Activated CD4-positive, alpha-beta memory T cell treated with anti-CD3 and anti-CD28 coated beads, Interleukin-2, amount 10 ng/mL, durations not matched to agents 7 days and 5 days (primary cell): ENCODE data around the gene PLCL2. TPM values are rescaled to one million over a fixed set of nuclear protein-coding genes. Genes with fewer than 3 reads are reported as not detected.
"Not testable (repeated sequence)": the region's sequence is repeated elsewhere in the genome, so short reads cannot be mapped to it uniquely, and the experiment has no call there.

Experiments
- CTCF ChIA-PET: fragments of 350-600 bp; sonication (Branson Sonifier 250); formaldehyde crosslinking; loops from one replicate; lab custom pipeline; 2021; ENCODE audit warnings: antibody characterized with exemption, inconsistent platforms; lab: Charles Lee
- POLR2A ChIA-PET: fragments of 350-600 bp; sonication (Branson Sonifier 250); formaldehyde crosslinking; loops from one replicate; lab custom pipeline; 2021; ENCODE audit warnings: antibody characterized with exemption; lab: Charles Lee
- DNase-seq: peaks from one replicate; pipeline ENCODE4 v3.0.0-alpha.2; 2020
- H3K27ac Mint-ChIP-seq: one replicate; pipeline ENCODE4 v1.8.0; 2021; ENCODE audit warnings: mild to moderate bottlenecking, mixed read lengths
- H3K27me3 Mint-ChIP-seq: one replicate; pipeline ENCODE4 v1.8.0; 2021; ENCODE audit warnings: mixed read lengths
- H3K36me3 Mint-ChIP-seq: one replicate; pipeline ENCODE4 v1.8.0; 2021; ENCODE audit warnings: low read depth, mixed read lengths
- H3K4me1 Mint-ChIP-seq: one replicate; pipeline ENCODE4 v1.8.0; 2021; ENCODE audit warnings: mixed read lengths
- H3K4me3 Mint-ChIP-seq: one replicate; pipeline ENCODE4 v1.8.0; 2021; ENCODE audit warnings: mild to moderate bottlenecking, mixed read lengths
- H3K9me3 Mint-ChIP-seq: one replicate; pipeline ENCODE4 v1.8.0; 2021; ENCODE audit warnings: mixed read lengths
- total RNA-seq, 2 experiments: library from RNA; stranded (reverse); gene quantifications; one replicate each; pipeline ENCODE4 v1.2.3, GENCODE V29; 2021

The PLCL2 gene
- total RNA-seq, 2 experiments from 2014 or later = 38.9 to 39.8 TPM

GRCh38 chr3:16935781-16936180 lies 51.0 kb downstream of the PLCL2 start:
- Mint-ChIP-seq H3K27me3 (no peaks in the 10 kb centered on the region), H3K27ac (no peak overlapping the region), H3K4me1 (peaks cover 26% of the 10 kb centered on the region), H3K36me3 (peaks cover 28% of the 10 kb centered on the region), H3K9me3 (no peaks in the 10 kb centered on the region), H3K4me3 (no peak overlapping the region)
- ChIA-PET POLR2A (interaction anchor here (1.5 kb wide), 1 partner anchor 19 kb away, joined by 3 read pairs; no protein-coding TSS in a partner anchor), CTCF (no interaction called here)
- no peak for DNase-seq

DNA sequence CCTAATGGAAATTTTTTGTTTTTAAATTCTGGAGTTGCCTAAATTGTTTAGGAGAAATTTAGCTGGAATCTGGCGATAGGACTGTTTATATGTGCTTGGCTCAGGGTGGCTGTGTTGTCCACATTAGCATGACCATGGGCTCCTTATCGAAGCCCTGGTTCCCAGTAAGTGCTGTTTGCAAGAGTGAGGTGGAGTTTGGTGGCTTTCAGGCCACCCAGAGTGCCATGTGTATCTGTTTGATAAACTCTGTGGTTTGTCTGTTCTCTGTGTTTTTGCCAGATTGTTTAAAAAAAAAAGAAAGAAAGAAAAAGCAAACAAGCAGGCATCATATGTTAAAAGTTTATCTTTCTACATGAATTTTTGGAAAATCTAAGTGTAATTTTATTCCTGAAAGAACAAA lies 51.5 kb downstream of the PLCL2 start:
- peaks cover 28% of the 10 kb centered on the region for H3K36me3 Mint-ChIP-seq
- no peak overlapping the region for H3K27ac Mint-ChIP-seq
- POLR2A ChIA-PET = interaction anchor here (1.5 kb wide), 1 partner anchor 20 kb away, joined by 3 read pairs; no protein-coding TSS in a partner anchor
- CTCF ChIA-PET = no interaction called here
- DNase-seq = no peak
- H3K9me3 Mint-ChIP-seq = no peaks in the 10 kb centered on the region
- no peaks in the 10 kb centered on the region for H3K27me3 Mint-ChIP-seq
- peaks cover 26% of the 10 kb centered on the region for H3K4me1 Mint-ChIP-seq
- H3K4me3 Mint-ChIP-seq = no peak overlapping the region

- POLR2A ChIA-PET = interaction anchor here (1.5 kb wide), 1 partner anchor 20 kb away, joined by 3 read pairs; no protein-coding TSS in a partner anchor
- H3K4me3 Mint-ChIP-seq = no peak overlapping the region
- CTCF ChIA-PET = no interaction called here
- no peak for DNase-seq
- H3K4me1 Mint-ChIP-seq = peaks cover 26% of the 10 kb centered on the region
- H3K27me3 Mint-ChIP-seq = no peaks in the 10 kb centered on the region
- H3K27ac Mint-ChIP-seq = no peak overlapping the region
- no peaks in the 10 kb centered on the region for H3K9me3 Mint-ChIP-seq
- H3K36me3 Mint-ChIP-seq = peaks cover 28% of the 10 kb centered on the region
These were observed 52.0 kb downstream of the PLCL2 start for GRCh38 chr3:16936676-16937230.

- Mint-ChIP-seq H3K36me3 (peaks cover 22% of the 10 kb centered on the region), H3K4me1 (peaks cover 25% of the 10 kb centered on the region), H3K9me3 (no peaks in the 10 kb centered on the region), H3K4me3 (no peak overlapping the region), H3K27ac (no peak overlapping the region), H3K27me3 (no peaks in the 10 kb centered on the region)
- no peak for DNase-seq
- ChIA-PET POLR2A (no interaction called here), CTCF (no interaction called here)
These were observed 52.6 kb downstream of the PLCL2 start for GRCh38 chr3:16937326-16937845.

GRCh38 chr3:16940769-16941700 lies 56.3 kb downstream of the PLCL2 start:
- Mint-ChIP-seq H3K4me3 (no peak overlapping the region), H3K36me3 (peaks cover 14% of the 10 kb centered on the region), H3K4me1 (peaks cover 13% of the 10 kb centered on the region), H3K27me3 (no peaks in the 10 kb centered on the region), H3K27ac (no peak overlapping the region), H3K9me3 (no peaks in the 10 kb centered on the region)
- POLR2A ChIA-PET = no interaction called here
- no peak for DNase-seq
- CTCF ChIA-PET = no interaction called here

- CTCF ChIA-PET = no interaction called here
- no peaks in the 10 kb centered on the region for H3K9me3 Mint-ChIP-seq
- POLR2A ChIA-PET = no interaction called here
- H3K27ac Mint-ChIP-seq = no peak overlapping the region
- H3K27me3 Mint-ChIP-seq = no peaks in the 10 kb centered on the region
- peaks cover 12% of the 10 kb centered on the region for H3K36me3 Mint-ChIP-seq
- peaks cover 6% of the 10 kb centered on the region for H3K4me1 Mint-ChIP-seq
- no peak overlapping the region for H3K4me3 Mint-ChIP-seq
- no peak for DNase-seq
These were observed 58.2 kb downstream of the PLCL2 start for GRCh38 chr3:16942955-16943354.

GRCh38 chr3:16943857-16944256 lies 59.1 kb downstream of the PLCL2 start:
- no peak overlapping the region for H3K27ac Mint-ChIP-seq
- CTCF ChIA-PET = no interaction called here
- no peak overlapping the region for H3K4me3 Mint-ChIP-seq
- H3K4me1 Mint-ChIP-seq = peaks cover 6% of the 10 kb centered on the region
- peaks cover 12% of the 10 kb centered on the region for H3K36me3 Mint-ChIP-seq
- POLR2A ChIA-PET = no interaction called here
- H3K9me3 Mint-ChIP-seq = no peaks in the 10 kb centered on the region
- H3K27me3 Mint-ChIP-seq = no peaks in the 10 kb centered on the region
- no peak for DNase-seq

DNA sequence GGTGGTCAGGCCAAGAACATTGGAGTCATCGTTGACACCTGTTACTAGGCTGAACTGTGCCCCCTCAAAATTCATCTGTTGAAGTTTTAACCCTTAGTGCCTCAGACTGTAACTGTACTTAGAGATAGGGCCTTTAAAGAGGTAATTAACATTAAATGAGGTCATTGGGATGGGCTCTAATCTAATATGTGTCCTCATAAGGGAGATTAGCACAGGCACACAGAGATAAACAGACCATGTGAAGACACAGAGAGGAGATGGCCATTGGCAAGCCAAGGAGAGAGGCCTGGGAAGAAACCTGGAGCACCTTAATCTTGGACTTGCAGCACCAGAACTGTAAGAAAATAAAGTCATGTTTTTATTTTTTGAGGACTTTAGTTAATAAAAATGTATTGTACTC lies 59.6 kb downstream of the PLCL2 start:
- H3K27me3 Mint-ChIP-seq = no peaks in the 10 kb centered on the region
- H3K4me1 Mint-ChIP-seq = peaks cover 8% of the 10 kb centered on the region
- H3K27ac Mint-ChIP-seq = no peak overlapping the region
- H3K9me3 Mint-ChIP-seq = no peaks in the 10 kb centered on the region
- no peak overlapping the region for H3K4me3 Mint-ChIP-seq
- POLR2A ChIA-PET = no interaction called here
- DNase-seq = no peak
- CTCF ChIA-PET = no interaction called here
- peaks cover 12% of the 10 kb centered on the region for H3K36me3 Mint-ChIP-seq

DNA sequence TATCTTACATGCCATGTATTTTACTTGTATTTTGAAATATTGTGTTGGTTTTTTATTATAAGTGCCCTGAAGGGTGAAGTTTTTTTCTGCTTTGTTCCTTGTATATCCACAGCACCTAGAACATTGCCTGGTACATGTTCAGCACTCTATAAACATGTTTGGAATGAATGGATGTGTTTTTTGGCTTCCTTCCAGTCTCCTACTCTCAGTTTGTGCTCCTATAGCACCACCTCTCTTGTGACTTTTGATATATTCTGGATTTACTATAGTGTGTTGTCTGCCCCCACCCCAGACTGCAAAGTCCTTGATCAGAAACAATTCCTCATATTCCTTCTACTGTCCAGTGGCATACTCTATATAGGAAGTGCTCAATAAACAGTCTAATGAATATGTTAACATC lies 60.6 kb downstream of the PLCL2 start:
- ChIA-PET CTCF (no interaction called here), POLR2A (no interaction called here)
- H3K4me1 Mint-ChIP-seq = peaks cover 5% of the 10 kb centered on the region
- no peak for DNase-seq
- H3K27me3 Mint-ChIP-seq = no peaks in the 10 kb centered on the region
- no peak overlapping the region for H3K27ac Mint-ChIP-seq
- H3K36me3 Mint-ChIP-seq = peaks cover 12% of the 10 kb centered on the region
- no peak overlapping the region for H3K4me3 Mint-ChIP-seq
- no peaks in the 10 kb centered on the region for H3K9me3 Mint-ChIP-seq

DNA sequence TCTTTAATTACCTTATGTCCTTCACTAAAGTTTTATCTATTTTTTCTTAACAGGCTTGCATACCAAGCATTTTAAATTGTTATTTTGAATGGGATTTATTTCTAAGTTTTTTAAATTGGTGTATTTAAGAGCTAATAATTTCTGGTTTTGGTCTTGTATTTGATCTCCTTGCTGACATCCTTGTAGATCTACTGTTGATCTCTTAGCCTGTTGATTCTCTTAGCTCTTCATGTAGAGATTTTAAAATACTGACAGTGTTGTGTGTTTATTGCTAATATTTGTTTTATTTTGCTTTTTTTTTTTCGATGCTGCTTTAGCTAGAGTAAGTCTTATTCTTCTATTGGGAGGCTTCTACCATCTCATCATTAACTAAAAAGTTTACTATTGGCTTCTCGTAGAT lies 65.5 kb downstream of the PLCL2 start:
- DNase-seq = no peak
- Mint-ChIP-seq H3K27me3 (no peaks in the 10 kb centered on the region), H3K27ac (no peak overlapping the region), H3K36me3 (peaks cover 7% of the 10 kb centered on the region), H3K4me1 (peaks cover 6% of the 10 kb centered on the region), H3K9me3 (no peaks in the 10 kb centered on the region), H3K4me3 (no peak overlapping the region)
- CTCF ChIA-PET = no interaction called here
- POLR2A ChIA-PET = no interaction called here

DNA sequence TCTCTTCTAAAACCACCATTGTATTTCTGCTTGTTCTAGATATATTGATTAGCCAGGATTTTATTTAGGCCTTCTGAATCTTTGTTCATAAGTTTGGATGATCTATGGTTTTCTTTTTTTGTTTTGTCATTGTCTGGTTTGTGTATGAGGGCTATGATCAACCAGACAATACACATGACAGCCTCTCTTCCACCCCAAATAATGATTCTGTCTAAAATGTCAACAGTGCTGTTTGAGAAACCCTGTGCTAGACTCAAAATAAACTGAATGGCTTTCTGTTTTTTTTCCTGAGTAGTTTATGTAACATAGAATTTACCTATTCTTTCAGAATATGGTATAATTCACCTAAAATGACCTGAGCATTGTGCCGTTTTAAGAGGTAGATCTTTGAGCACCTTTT lies 66.1 kb downstream of the PLCL2 start:
- Mint-ChIP-seq H3K27me3 (no peaks in the 10 kb centered on the region), H3K4me3 (no peak overlapping the region), H3K4me1 (peaks cover 6% of the 10 kb centered on the region), H3K36me3 (peaks cover 3% of the 10 kb centered on the region), H3K27ac (no peak overlapping the region), H3K9me3 (no peaks in the 10 kb centered on the region)
- DNase-seq = no peak
- POLR2A ChIA-PET = no interaction called here
- CTCF ChIA-PET = no interaction called here

DNA sequence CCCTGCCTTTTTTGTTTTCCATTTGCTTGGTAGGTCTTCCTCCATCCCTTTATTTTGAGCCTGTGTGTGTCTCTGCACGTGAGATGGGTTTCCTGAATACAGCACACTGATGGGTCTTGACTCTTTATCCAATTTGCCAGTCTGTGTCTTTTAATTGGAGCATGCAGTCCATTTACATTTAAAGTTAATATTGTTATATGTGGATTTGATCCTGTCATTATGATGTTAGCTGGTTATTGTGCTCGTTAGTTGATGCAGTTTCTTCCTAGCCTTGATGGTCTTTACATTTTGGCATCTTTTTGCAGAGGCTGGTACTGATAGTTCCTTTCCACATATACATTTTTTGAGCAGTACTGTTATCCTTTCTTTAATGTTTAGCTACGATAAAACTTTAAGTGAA lies 73.1 kb downstream of the PLCL2 start:
- POLR2A ChIA-PET, CTCF ChIA-PET, H3K4me3 Mint-ChIP-seq, DNase-seq, H3K27ac Mint-ChIP-seq, H3K27me3 Mint-ChIP-seq, H3K4me1 Mint-ChIP-seq: not testable (repeated sequence)
- Mint-ChIP-seq H3K36me3 (peaks cover 32% of the 10 kb centered on the region), H3K9me3 (peaks cover 12% of the 10 kb centered on the region)

DNA sequence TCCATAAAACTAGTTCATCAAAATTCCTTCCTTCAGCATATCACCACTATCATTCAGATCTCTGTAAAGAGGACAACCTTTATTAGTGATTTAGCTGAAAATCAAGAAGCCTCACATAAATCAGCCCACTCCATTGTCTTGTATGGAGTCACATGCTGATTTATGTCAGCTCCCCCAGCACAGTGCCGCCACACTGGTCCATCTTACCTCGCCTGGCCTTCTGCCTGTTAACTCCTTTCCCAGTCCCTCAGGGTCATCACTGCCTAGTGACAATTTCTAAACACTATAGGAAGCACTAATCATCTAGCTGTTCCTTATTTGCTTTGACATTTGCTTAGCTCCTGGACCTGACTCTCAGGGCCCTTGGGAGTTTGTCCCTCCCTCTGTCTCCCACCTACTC lies 75.4 kb downstream of the PLCL2 start:
- CTCF ChIA-PET = no interaction called here
- Mint-ChIP-seq H3K4me3 (no peak overlapping the region), H3K27me3 (no peaks in the 10 kb centered on the region), H3K27ac (no peak overlapping the region), H3K9me3 (peaks cover 14% of the 10 kb centered on the region), H3K4me1 (no peaks in the 10 kb centered on the region), H3K36me3 (peaks cover 32% of the 10 kb centered on the region)
- no peak for DNase-seq
- POLR2A ChIA-PET = no interaction called here
